Keratinocyte (primary cell): Measurements from ENCODE around the gene SLC25A24. TPM values are rescaled to one million over a fixed set of nuclear protein-coding genes. Genes with fewer than 3 reads are reported as not detected.
A peak's percentile ranks its signal among the peaks of the same experiment; 100 is the strongest.

Experiments
- DNase-seq: peaks from one replicate; pipeline ENCODE4 v3.0.0-alpha.2; 2011; ENCODE audit warnings: low read depth, missing footprints, low spot score
- FAIRE-seq: peaks from 2 replicates; lab custom pipeline; 2011; peaks lifted over from hg19 to GRCh38; lab: Jason Lieb, UNC
- H2AFZ ChIP-seq: 2 replicates; pipeline ENCODE4 v1.6.0; 2012; ENCODE audit warnings: low read length, control low read depth, inconsistent platforms; ENCODE audit not compliant: control insufficient read depth
- H3K27ac ChIP-seq: 2 replicates; pipeline ENCODE4 v1.5.1; 2011; ENCODE audit warnings: low read length; ENCODE audit not compliant: control insufficient read depth, insufficient read depth
- H3K27me3 ChIP-seq: 3 replicates; pipeline ENCODE4 v1.6.0; 2011; ENCODE audit warnings: low read length; ENCODE audit not compliant: control insufficient read depth, insufficient read depth; ENCODE audit errors: extremely low read depth
- H3K36me3 ChIP-seq, 2 experiments: 2 replicates in 1 of 2; 3 replicates in 1 of 2; pipeline ENCODE4 v1.5.1; 2011; ENCODE audit warnings: low read length in 2 of 2, mild to moderate bottlenecking in 1 of 2; ENCODE audit not compliant: control insufficient read depth in 2 of 2, insufficient read depth in 2 of 2; ENCODE audit errors: extremely low read depth in 1 of 2
- H3K4me1 ChIP-seq: 3 replicates; pipeline ENCODE4 v1.5.1; 2011; ENCODE audit warnings: low read length; ENCODE audit not compliant: control insufficient read depth, insufficient read depth; ENCODE audit errors: extremely low read depth
- H3K4me2 ChIP-seq: 3 replicates; pipeline ENCODE4 v1.6.0; 2011; ENCODE audit warnings: low read depth, low read length; ENCODE audit not compliant: control insufficient read depth, insufficient read depth; ENCODE audit errors: extremely low read depth
- H3K4me3 ChIP-seq, 3 experiments: fragments of 200-600 bp in 1 of 3; sonication (generic) in 1 of 3; 2 replicates in 2 of 3; 3 replicates in 1 of 3; pipeline ENCODE4 v1.5.1; 2011 to 2016; ENCODE audit warnings: low read length in 3 of 3, mild to moderate bottlenecking in 3 of 3, control low read depth in 2 of 3, inconsistent platforms in 1 of 3, low read depth in 1 of 3, mixed read lengths in 1 of 3, mixed run types in 1 of 3, moderate library complexity in 1 of 3; ENCODE audit not compliant: control insufficient read depth in 2 of 3, insufficient read depth in 2 of 3; ENCODE audit errors: extremely low read depth in 1 of 3
- H3K79me2 ChIP-seq: 2 replicates; pipeline ENCODE4 v1.6.0; 2012; ENCODE audit warnings: low read length; ENCODE audit not compliant: control insufficient read depth, insufficient read depth
- H3K9ac ChIP-seq: 3 replicates; pipeline ENCODE4 v1.6.0; 2011; ENCODE audit warnings: low read length; ENCODE audit not compliant: control insufficient read depth, insufficient read depth; ENCODE audit errors: extremely low read depth
- H3K9me1 ChIP-seq: 3 replicates; pipeline ENCODE4 v1.6.0; 2011; ENCODE audit warnings: low read length; ENCODE audit not compliant: control insufficient read depth, insufficient read depth; ENCODE audit errors: extremely low read depth
- H3K9me3 ChIP-seq: 2 replicates; pipeline ENCODE4 v1.5.1; 2012; ENCODE audit warnings: low read depth, low read length; ENCODE audit not compliant: control insufficient read depth
- H4K20me1 ChIP-seq: 3 replicates; pipeline ENCODE4 v1.6.0; 2011; ENCODE audit warnings: low read length; ENCODE audit not compliant: control insufficient read depth, insufficient read depth; ENCODE audit errors: extremely low read depth
- EZH2 ChIP-seq: IDR thresholded peaks from one replicate; pipeline ENCODE4 v1.6.1; 2012; ENCODE audit warnings: inconsistent platforms, mild to moderate bottlenecking, low read length, moderate library complexity
- dilution Hi-C: fragments of 300-500 bp; cut with MboI; formaldehyde crosslinking; loops from one replicate; pipeline ENCODE4 v1.7.0; 2020; ENCODE audit warnings: low sequenced_read_pairs; ENCODE audit not compliant: extremely low pct_ligation_motif_present
- polyA plus RNA-seq, 5 experiments: library from polyadenylated mRNA; depleted of rRNA in 3 of 5; stranded (reverse) in 3 of 5; stranded (forward) in 1 of 5; unstranded in 1 of 5; fragments of >200 nt; gene quantifications; 1 replicate in 1 of 5; 2 replicates in 3 of 5; 3 replicates in 1 of 5; pipeline versions ENCODE4 v1.2.1 to v1.2.3, GENCODE V29; 2011 to 2012; ENCODE audit warnings: missing spikeins in 2 of 5, low read depth in 1 of 5, low replicate concordance in 1 of 5
- TF ChIP-seq, protein P1 (sequence below), 3 experiments: IDR thresholded peaks in 1 of 3; conservative IDR thresholded peaks in 1 of 3; optimal IDR thresholded peaks in 1 of 3; 2 replicates in 2 of 3; 3 replicates in 1 of 3; pipeline versions ENCODE3 to v1.5.1; 2011; ENCODE audit warnings: low read length in 3 of 3, mild to moderate bottlenecking in 3 of 3, moderate library complexity in 2 of 3, control low read depth in 1 of 3, inconsistent platforms in 1 of 3; ENCODE audit not compliant: insufficient read depth in 2 of 3; ENCODE audit errors: extremely low read depth in 1 of 3

Gene SLC25A24
- polyA plus RNA-seq, 1 donor (not counting 4 experiments of a cell fraction or from before 2014, with no cell fraction given): 58.9 TPM

DNA sequence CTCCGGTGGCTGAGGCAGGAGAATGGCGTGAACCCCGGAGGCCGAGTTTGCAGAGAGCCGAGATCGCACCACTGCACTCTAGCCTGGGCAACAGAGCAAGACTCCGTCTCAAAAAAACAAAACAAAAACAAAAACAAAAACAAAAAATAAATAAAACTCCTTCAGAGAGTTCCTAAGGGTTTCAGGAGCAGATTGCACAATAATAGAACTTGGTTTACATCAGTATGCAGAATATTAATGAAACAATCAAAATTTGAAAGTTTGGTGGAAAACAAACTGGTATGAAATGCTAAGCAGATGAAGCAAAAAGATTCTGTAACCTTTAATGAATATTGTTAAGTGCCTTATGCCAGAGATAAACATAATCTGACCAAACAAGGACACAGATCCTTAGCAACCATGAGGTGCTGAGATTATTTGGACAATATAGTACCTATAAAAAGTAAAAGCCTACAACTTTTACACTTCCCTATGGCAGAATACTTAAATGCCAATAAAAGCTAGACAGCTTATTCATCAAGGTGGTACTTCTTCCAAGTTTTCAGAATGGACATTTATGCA lies 41.2 kb downstream of the SLC25A24 start:
- Histone ChIP-seq H3K27ac (no peak overlapping the region), H3K27me3 (no peaks in the 10 kb centered on the region), H3K9me1 (no peaks in the 10 kb centered on the region), H2AFZ (no peak overlapping the region), H3K9me3 (no peaks in the 10 kb centered on the region), H3K4me1 (no peaks in the 10 kb centered on the region), H3K4me3 (no peak overlapping the region), H3K36me3 (peaks cover 0 to 8% of the 10 kb centered on the region in 2 experiments), H4K20me1 (no peaks in the 10 kb centered on the region), H3K79me2 (peaks cover 1% of the 10 kb centered on the region), H3K9ac (no peak overlapping the region), H3K4me2 (no peak overlapping the region)
- no peak for FAIRE-seq
- dilution Hi-C loops: no loop called here
- DNase-seq: no peak
- no peak for TF ChIP-seq EZH2
- TF ChIP-seq, protein P1, sequence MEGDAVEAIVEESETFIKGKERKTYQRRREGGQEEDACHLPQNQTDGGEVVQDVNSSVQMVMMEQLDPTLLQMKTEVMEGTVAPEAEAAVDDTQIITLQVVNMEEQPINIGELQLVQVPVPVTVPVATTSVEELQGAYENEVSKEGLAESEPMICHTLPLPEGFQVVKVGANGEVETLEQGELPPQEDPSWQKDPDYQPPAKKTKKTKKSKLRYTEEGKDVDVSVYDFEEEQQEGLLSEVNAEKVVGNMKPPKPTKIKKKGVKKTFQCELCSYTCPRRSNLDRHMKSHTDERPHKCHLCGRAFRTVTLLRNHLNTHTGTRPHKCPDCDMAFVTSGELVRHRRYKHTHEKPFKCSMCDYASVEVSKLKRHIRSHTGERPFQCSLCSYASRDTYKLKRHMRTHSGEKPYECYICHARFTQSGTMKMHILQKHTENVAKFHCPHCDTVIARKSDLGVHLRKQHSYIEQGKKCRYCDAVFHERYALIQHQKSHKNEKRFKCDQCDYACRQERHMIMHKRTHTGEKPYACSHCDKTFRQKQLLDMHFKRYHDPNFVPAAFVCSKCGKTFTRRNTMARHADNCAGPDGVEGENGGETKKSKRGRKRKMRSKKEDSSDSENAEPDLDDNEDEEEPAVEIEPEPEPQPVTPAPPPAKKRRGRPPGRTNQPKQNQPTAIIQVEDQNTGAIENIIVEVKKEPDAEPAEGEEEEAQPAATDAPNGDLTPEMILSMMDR (optimal IDR thresholded peaks at IDR 0.05 in 1 of 3, IDR thresholded peaks at IDR 0.05 in 1 of 3, conservative IDR thresholded peaks at IDR 0.05 in 1 of 3; ENCODE audit: extremely low read depth in 1 of 3, insufficient read depth in 2 of 3, low read length in 3 of 3): no peak

DNA sequence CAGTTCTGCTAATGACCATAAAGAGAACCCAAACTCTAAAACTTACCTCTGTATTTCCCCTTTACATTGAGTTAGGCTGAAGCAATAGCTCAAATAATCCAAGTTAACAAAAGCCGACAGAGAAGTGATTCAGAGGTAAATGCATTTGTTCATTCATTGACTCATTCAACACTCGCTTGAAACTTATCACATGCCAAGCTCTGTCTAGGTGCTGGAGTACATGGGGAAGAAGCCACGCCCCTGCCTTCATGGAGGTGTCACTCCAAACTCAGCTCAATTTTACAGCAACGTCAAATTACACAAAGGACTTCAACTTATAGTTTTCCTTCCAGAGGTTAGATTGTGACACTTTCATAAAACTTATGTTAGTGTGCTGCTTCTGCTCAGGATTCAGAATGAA lies 45.8 kb downstream of the SLC25A24 start:
- no peak overlapping the region for H2AFZ ChIP-seq
- peak; percentile 17 for DNase-seq
- no peaks in the 10 kb centered on the region for H3K27me3 ChIP-seq
- dilution Hi-C loops: no loop called here
- H3K4me3 ChIP-seq: no peak overlapping the region
- peaks cover 1% of the 10 kb centered on the region for H3K79me2 ChIP-seq
- H3K9me1 ChIP-seq: no peaks in the 10 kb centered on the region
- no peak overlapping the region for H3K27ac ChIP-seq
- H3K4me1 ChIP-seq: no peaks in the 10 kb centered on the region
- FAIRE-seq: peak; percentile 9
- H3K9me3 ChIP-seq: no peaks in the 10 kb centered on the region
- H3K9ac ChIP-seq: no peak overlapping the region
- H3K36me3 ChIP-seq: peaks cover 18 to 19% of the 10 kb centered on the region in 2 experiments
- TF ChIP-seq, protein P1 (optimal IDR thresholded peaks at IDR 0.05 in 1 of 3, IDR thresholded peaks at IDR 0.05 in 1 of 3, conservative IDR thresholded peaks at IDR 0.05 in 1 of 3; ENCODE audit: extremely low read depth in 1 of 3, insufficient read depth in 2 of 3, low read length in 3 of 3): no peak
- no peak for TF ChIP-seq EZH2
- H3K4me2 ChIP-seq: no peak overlapping the region
- H4K20me1 ChIP-seq: no peaks in the 10 kb centered on the region
